BE2C (cell line): ENCODE data around the gene TDRD6.

ENCODE experiments used
- DNase-seq: peaks from one replicate; pipeline ENCODE4 v3.0.0-alpha.2; 2020
- H3K27me3 ChIP-seq: fragments of 250-450 bp; sonication (Bioruptor Pico); 2 replicates; pipeline ENCODE4 v1.5.1; 2020; ENCODE audit warnings: mild to moderate bottlenecking
- H3K36me3 ChIP-seq: fragments of 250-450 bp; sonication (Bioruptor Pico); 2 replicates; pipeline ENCODE4 v1.5.1; 2020; ENCODE audit warnings: mild to moderate bottlenecking
- H3K4me1 ChIP-seq: fragments of 250-450 bp; sonication (Bioruptor Pico); 2 replicates; pipeline ENCODE4 v1.5.1; 2020
- H3K4me3 ChIP-seq: 2 replicates; pipeline ENCODE4 v1.5.1; 2011; ENCODE audit warnings: low read depth, low read length
- H3K9me3 ChIP-seq: fragments of 250-450 bp; sonication (Bioruptor Pico); 2 replicates; pipeline ENCODE4 v1.5.1; 2020
- TF ChIP-seq, protein P1 (sequence below): IDR thresholded peaks from 2 replicates; pipeline ENCODE4 v1.5.1; 2012; ENCODE audit warnings: mild to moderate bottlenecking, low read depth, low read length

Gene TDRD6

GRCh38 chr6:46648869-46649492 lies 38.7 kb upstream of the TDRD6 start:
- Histone ChIP-seq H3K4me1 (no peaks in the 10 kb centered on the region; the same call in 1 of the 2 replicates), H3K9me3 (no peaks in the 10 kb centered on the region), H3K36me3 (no peaks in the 10 kb centered on the region), H3K27me3 (peaks cover 13% of the 10 kb centered on the region), H3K4me3 (no peak overlapping the region)
- DNase-seq, result no peak
- TF ChIP-seq, protein P1, sequence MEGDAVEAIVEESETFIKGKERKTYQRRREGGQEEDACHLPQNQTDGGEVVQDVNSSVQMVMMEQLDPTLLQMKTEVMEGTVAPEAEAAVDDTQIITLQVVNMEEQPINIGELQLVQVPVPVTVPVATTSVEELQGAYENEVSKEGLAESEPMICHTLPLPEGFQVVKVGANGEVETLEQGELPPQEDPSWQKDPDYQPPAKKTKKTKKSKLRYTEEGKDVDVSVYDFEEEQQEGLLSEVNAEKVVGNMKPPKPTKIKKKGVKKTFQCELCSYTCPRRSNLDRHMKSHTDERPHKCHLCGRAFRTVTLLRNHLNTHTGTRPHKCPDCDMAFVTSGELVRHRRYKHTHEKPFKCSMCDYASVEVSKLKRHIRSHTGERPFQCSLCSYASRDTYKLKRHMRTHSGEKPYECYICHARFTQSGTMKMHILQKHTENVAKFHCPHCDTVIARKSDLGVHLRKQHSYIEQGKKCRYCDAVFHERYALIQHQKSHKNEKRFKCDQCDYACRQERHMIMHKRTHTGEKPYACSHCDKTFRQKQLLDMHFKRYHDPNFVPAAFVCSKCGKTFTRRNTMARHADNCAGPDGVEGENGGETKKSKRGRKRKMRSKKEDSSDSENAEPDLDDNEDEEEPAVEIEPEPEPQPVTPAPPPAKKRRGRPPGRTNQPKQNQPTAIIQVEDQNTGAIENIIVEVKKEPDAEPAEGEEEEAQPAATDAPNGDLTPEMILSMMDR, result no peak

- no peaks in the 10 kb centered on the region; the same call in 1 of the 2 replicates for H3K4me1 ChIP-seq
- no peak overlapping the region for H3K4me3 ChIP-seq
- no peak for DNase-seq
- H3K9me3 ChIP-seq, result no peaks in the 10 kb centered on the region
- TF ChIP-seq, protein P1, result no peak
- peaks cover 17% of the 10 kb centered on the region for H3K27me3 ChIP-seq
- no peaks in the 10 kb centered on the region for H3K36me3 ChIP-seq
Observed at GRCh38 chr6:46651006-46651405, 36.7 kb upstream of the TDRD6 start.

DNA sequence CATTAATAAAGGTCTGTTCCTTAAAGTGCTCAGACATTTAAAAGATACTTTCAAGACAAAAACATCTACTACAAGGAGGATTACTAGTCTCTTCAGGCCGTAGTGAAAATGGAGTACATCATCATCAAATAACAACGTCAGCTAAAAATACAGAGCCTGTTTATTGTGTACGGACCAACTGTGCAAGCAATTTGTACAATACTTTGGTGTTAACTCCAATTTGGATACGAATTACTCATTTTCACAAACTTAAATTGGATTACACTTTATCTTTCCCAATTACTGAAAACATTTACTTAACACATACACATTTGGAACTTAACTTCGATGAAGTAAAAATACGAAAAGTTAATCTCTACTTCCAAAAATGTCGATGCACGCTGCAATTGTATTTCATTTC lies 35.9 kb upstream of the TDRD6 start:
- Histone ChIP-seq H3K4me1 (no peaks in the 10 kb centered on the region; the same call in 1 of the 2 replicates), H3K27me3 (peaks cover 17% of the 10 kb centered on the region), H3K9me3 (no peaks in the 10 kb centered on the region), H3K4me3 (no peak overlapping the region), H3K36me3 (no peaks in the 10 kb centered on the region)
- DNase-seq, result no peak
- TF ChIP-seq, protein P1, result no peak

DNA sequence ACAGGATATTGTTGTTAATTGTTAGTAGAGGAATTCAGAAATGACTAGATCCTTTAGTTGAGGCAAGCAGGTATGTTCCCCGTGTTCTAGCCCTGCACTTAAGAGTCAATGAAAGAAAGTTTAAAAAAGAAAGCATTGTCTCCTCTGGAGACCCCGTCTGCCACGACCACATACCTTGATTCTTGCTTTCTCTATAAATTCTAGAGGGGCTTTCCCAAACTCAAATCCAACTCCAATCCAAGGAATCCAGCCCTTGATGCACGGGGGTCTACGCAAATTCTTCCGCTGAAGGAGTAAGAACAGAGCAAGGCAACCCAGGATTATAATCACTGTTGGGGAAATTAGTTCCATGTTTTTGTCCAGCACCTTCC lies 35.5 kb upstream of the TDRD6 start:
- H3K4me3 ChIP-seq, result peak overlapping the region; percentile 75
- H3K36me3 ChIP-seq, result no peaks in the 10 kb centered on the region
- TF ChIP-seq, protein P1, result no peak
- H3K9me3 ChIP-seq, result no peaks in the 10 kb centered on the region
- H3K4me1 ChIP-seq, result no peaks in the 10 kb centered on the region; the same call in 1 of the 2 replicates
- peaks cover 17% of the 10 kb centered on the region for H3K27me3 ChIP-seq
- DNase-seq, result no peak

DNA sequence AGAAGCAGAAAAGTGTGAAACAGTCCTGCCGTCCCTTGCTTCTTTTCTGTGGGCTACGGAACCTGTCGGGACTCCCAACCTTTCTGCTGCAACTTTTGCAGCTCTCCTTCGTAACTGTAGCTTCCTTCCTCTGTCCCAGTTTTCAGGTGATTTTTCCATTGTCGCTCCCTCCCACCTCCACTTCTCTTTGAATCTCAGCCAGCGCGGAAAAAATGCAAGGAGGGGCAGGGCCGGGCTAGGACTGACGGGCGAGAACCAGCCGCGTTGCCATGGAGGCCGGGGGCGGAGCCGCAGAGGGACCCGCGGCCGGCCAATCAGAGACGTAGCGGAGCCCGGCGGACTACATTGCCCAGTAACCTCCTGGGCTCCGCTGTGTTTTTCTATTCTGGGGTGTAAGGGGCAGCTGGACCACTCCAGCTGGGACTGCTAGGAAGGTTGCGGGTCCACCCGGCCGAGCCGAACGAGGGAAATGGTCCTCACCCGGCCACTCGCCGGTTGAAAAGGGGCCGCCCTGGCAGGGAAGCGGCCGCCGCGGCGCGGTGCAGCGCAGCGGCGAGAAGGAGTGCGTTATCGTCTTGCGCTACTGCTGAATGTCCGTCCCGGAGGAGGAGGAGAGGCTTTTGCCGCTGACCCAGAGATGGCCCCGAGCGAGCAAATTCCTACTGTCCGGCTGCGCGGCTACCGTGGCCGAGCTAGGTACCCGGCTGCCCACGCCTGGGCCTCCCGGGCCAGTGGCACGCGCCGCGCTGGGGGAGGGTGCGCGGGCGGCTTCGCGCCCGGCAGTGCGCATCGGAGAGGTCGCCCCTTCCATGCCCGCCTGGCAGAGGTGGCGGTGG lies 34.9 kb upstream of the TDRD6 start, which contains the start of the genes CYP39A1 and SLC25A27:
TSS of gene CYP39A1 (minus strand) at position 216 of the 836 bp plus-strand sequence. CDS start 236 bp downstream, outside the sequence.
TSS of gene SLC25A27 (plus strand) at position 373 of the 836 bp plus-strand sequence. CDS start at position 591, 218 bp downstream.
- peak; percentile 87 for DNase-seq
- H3K4me1 ChIP-seq, result no peaks in the 10 kb centered on the region; the same call in 1 of the 2 replicates

More for the DNA sequence above, 34.9 kb upstream of the TDRD6 start, which contains the start of the genes CYP39A1 and SLC25A27:
- Histone ChIP-seq H3K27me3 (peaks cover 17% of the 10 kb centered on the region), H3K9me3 (no peaks in the 10 kb centered on the region), H3K36me3 (no peaks in the 10 kb centered on the region), H3K4me3 (peak within 1 kb of the TSS; percentile 75)
- TF ChIP-seq, protein P1, result no peak
